Loucy (cell line): Measurements from ENCODE around the gene MORN4.
"Not testable (repeated sequence)": the region's sequence is repeated elsewhere in the genome, so short reads cannot be mapped to it uniquely, and the experiment has no call there.

Experiments used
- H2AFZ ChIP-seq: fragments of 200-600 bp; sonication (generic); 2 replicates; pipeline ENCODE4 v1.6.0; 2016; ENCODE audit warnings: antibody characterized with exemption, mild to moderate bottlenecking, low read length, moderate library complexity
- H3F3A ChIP-seq: fragments of 200-600 bp; 2 replicates; pipeline ENCODE4 v1.6.0; 2016; ENCODE audit warnings: antibody characterized with exemption, low read depth, mild to moderate bottlenecking
- H3K27me3 ChIP-seq: fragments of 200-600 bp; sonication (generic); 2 replicates; pipeline ENCODE4 v1.6.1; 2014; ENCODE audit warnings: low read length, mild to moderate bottlenecking; ENCODE audit not compliant: insufficient read depth, poor library complexity, severe bottlenecking
- H3K36me3 ChIP-seq: fragments of 200-600 bp; sonication (generic); 2 replicates; pipeline ENCODE4 v1.6.1; 2016; ENCODE audit warnings: low read length; ENCODE audit not compliant: insufficient read depth
- H3K4me1 ChIP-seq: fragments of 200-600 bp; sonication (generic); 2 replicates; pipeline ENCODE4 v1.5.1; 2014; ENCODE audit warnings: low read length, mild to moderate bottlenecking; ENCODE audit not compliant: insufficient read depth, poor library complexity, severe bottlenecking
- H3K4me2 ChIP-seq: fragments of 200-600 bp; sonication (generic); 2 replicates; pipeline ENCODE4 v1.6.0; 2014; ENCODE audit warnings: antibody characterized with exemption, low read length, low read depth, mild to moderate bottlenecking; ENCODE audit not compliant: poor library complexity, severe bottlenecking
- H3K4me3 ChIP-seq: fragments of 200-600 bp; sonication (generic); 2 replicates; pipeline ENCODE4 v1.5.1; 2014; ENCODE audit warnings: low read length, mild to moderate bottlenecking, mixed read lengths; ENCODE audit not compliant: poor library complexity, severe bottlenecking
- H3K79me2 ChIP-seq: fragments of 200-600 bp; sonication (generic); 2 replicates; pipeline ENCODE4 v1.6.1; 2014; ENCODE audit warnings: low read length; ENCODE audit not compliant: insufficient read depth
- H3K9ac ChIP-seq: fragments of 200-600 bp; sonication (generic); 2 replicates; pipeline ENCODE4 v1.6.0; 2014; ENCODE audit warnings: mild to moderate bottlenecking, low read depth, low read length, moderate library complexity; ENCODE audit not compliant: poor library complexity, severe bottlenecking
- H3K9me2 ChIP-seq: fragments of 200-600 bp; sonication (generic); replicated peaks from 2 replicates; pipeline ENCODE4 v1.6.1; 2016; ENCODE audit warnings: low read depth, low read length, mixed read lengths
- H3K9me3 ChIP-seq: fragments of 200-600 bp; sonication (generic); 2 replicates; pipeline ENCODE4 v1.6.1; 2014; ENCODE audit warnings: mild to moderate bottlenecking, antibody characterized with exemption, low read length, low read depth; ENCODE audit not compliant: insufficient read depth
- H4K20me1 ChIP-seq: fragments of 200-600 bp; sonication (generic); 2 replicates; pipeline ENCODE4 v1.6.0; 2014; ENCODE audit warnings: antibody characterized with exemption, low read length, mild to moderate bottlenecking; ENCODE audit not compliant: insufficient read depth, poor library complexity, severe bottlenecking
- CTCF ChIP-seq: fragments of 200-600 bp; sonication (generic); conservative IDR thresholded peaks from 2 replicates; pipeline ENCODE4 v1.5.1; 2014; ENCODE audit warnings: mild to moderate bottlenecking, antibody characterized with exemption, low read length
- EZH2phosphoT487 ChIP-seq: fragments of 200-600 bp; IDR thresholded peaks from 2 replicates; pipeline ENCODE4 v1.6.1; 2018; ENCODE audit warnings: antibody characterized with exemption, mild to moderate bottlenecking, moderate library complexity, borderline replicate concordance

MORN4 gene

GRCh38 chr10:97577701-97578100 lies 55.6 kb downstream of the MORN4 start:
- Histone ChIP-seq H3F3A (no peaks in the 10 kb centered on the region), H2AFZ (no peak overlapping the region), H3K27me3 (no peaks in the 10 kb centered on the region), H3K9me2 (no peaks in the 10 kb centered on the region), H3K4me3 (no peak overlapping the region), H3K4me1 (peaks cover 4% of the 10 kb centered on the region), H3K9ac (no peak overlapping the region), H3K4me2 (no peak overlapping the region), H3K36me3 (no peaks in the 10 kb centered on the region), H3K79me2 (no peaks in the 10 kb centered on the region), H4K20me1 (no peaks in the 10 kb centered on the region), H3K9me3 (no peaks in the 10 kb centered on the region)
- TF ChIP-seq CTCF (no peak), EZH2phosphoT487 (no peak)

GRCh38 chr10:97576487-97576886 lies 56.8 kb downstream of the MORN4 start:
- not testable (repeated sequence) for H4K20me1 ChIP-seq, H3K4me2 ChIP-seq, H3F3A ChIP-seq, H3K4me3 ChIP-seq, H3K79me2 ChIP-seq, H3K36me3 ChIP-seq, H3K9me2 ChIP-seq, H3K9ac ChIP-seq, H3K4me1 ChIP-seq, H2AFZ ChIP-seq, H3K9me3 ChIP-seq, H3K27me3 ChIP-seq

DNA sequence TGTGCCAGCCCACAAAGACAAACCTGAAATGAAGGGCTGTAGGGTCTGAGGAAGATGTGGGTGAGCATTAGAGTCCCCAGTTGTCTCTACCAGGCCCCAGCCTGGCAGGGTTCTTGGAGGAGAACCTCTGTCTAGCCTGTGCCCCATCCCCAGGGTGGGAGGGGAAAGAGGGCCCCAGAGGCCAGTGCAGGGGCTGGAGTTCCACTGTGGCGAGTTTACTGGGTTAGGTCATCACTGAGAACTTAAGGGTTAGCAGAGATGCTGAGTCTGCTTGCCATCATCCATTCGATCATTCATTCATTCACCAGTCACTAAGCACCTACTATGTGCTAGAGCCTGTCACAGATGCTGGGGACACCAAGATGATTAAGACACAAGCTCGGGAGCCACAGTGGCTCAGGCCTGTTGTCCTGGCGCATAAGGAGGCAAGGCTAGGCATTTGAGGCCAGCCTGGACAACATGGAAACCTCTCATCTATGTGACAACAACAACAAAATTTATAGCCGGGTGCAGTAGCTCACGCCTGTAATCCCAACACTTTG lies 58.1 kb downstream of the MORN4 start:
- Histone ChIP-seq H3K79me2 (no peaks in the 10 kb centered on the region), H3K4me3 (no peak overlapping the region), H3K9ac (no peak overlapping the region), H3K9me2 (no peaks in the 10 kb centered on the region), H3K36me3 (no peaks in the 10 kb centered on the region), H3F3A (no peaks in the 10 kb centered on the region), H3K9me3 (no peaks in the 10 kb centered on the region), H2AFZ (no peak overlapping the region), H3K4me1 (peaks cover 2% of the 10 kb centered on the region), H3K27me3 (no peaks in the 10 kb centered on the region), H3K4me2 (no peak overlapping the region), H4K20me1 (no peaks in the 10 kb centered on the region)
- TF ChIP-seq CTCF (no peak), EZH2phosphoT487 (no peak)

GRCh38 chr10:97574374-97575126 lies 58.8 kb downstream of the MORN4 start:
- no peaks in the 10 kb centered on the region for H3F3A ChIP-seq
- H3K4me1 ChIP-seq = no peaks in the 10 kb centered on the region
- H3K4me3 ChIP-seq = no peak overlapping the region
- H3K27me3 ChIP-seq = no peaks in the 10 kb centered on the region
- no peaks in the 10 kb centered on the region for H3K9me2 ChIP-seq
- no peaks in the 10 kb centered on the region for H3K36me3 ChIP-seq
- H3K9me3 ChIP-seq = no peaks in the 10 kb centered on the region
- H3K79me2 ChIP-seq = no peaks in the 10 kb centered on the region
- H3K4me2 ChIP-seq = no peak overlapping the region
- H3K9ac ChIP-seq = no peak overlapping the region
- H2AFZ ChIP-seq = no peak overlapping the region
- TF ChIP-seq CTCF = no peak
- no peak for TF ChIP-seq EZH2phosphoT487
- H4K20me1 ChIP-seq = no peaks in the 10 kb centered on the region
